ENCODE measurements around the gene PCDHA6. TPM values are rescaled to one million over a fixed set of nuclear protein-coding genes. Genes with fewer than 3 reads are reported as not detected.
A peak's percentile ranks its signal among the peaks of the same experiment; 100 is the strongest.
"Not testable (repeated sequence)": the region's sequence is repeated elsewhere in the genome, so short reads cannot be mapped to it uniquely, and the experiment has no call there.

Gene PCDHA6
- total RNA-seq, 1 donor from 2014 or later = 12.5 TPM

DNA sequence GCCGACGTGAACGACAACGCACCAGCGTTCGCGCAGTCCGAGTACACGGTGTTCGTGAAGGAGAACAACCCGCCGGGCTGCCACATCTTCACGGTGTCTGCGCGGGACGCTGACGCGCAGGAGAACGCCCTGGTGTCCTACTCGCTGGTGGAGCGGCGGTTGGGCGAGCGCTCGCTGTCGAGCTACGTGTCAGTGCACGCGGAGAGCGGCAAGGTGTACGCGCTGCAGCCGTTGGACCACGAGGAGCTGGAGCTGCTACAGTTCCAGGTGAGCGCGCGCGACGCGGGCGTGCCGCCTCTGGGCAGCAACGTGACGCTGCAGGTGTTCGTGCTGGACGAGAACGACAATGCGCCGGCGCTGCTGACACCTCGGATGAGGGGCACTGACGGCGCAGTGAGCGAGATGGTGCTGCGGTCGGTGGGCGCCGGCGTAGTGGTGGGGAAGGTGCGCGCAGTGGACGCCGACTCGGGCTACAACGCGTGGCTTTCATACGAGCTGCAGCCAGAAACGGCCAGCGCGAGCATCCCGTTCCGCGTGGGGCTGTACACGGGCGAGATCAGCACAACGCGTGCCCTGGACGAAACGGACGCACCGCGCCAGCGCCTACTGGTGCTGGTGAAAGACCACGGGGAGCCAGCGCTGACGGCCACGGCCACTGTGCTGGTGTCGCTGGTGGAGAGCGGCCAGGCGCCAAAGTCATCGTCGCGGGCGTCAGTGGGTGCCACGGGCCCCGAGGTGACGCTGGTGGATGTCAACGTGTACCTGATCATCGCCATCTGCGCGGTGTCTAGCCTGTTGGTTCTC is 22.3 kb downstream of the PCDHA6 start:
- H3K27ac Mint-ChIP-seq; DNase-seq (ENCODE audit: low spot score, unreplicated experiment); H3K27me3 Mint-ChIP-seq; H3K4me3 Mint-ChIP-seq (ENCODE audit: low read depth); H3K4me1 Mint-ChIP-seq (ENCODE audit: low read depth): not testable (repeated sequence)
- peaks cover 18% of the 10 kb centered on the region for H3K9me3 Mint-ChIP-seq (ENCODE audit: low read depth)
- peaks cover 48% of the 10 kb centered on the region for H3K36me3 Mint-ChIP-seq (ENCODE audit: insufficient read depth)

DNA sequence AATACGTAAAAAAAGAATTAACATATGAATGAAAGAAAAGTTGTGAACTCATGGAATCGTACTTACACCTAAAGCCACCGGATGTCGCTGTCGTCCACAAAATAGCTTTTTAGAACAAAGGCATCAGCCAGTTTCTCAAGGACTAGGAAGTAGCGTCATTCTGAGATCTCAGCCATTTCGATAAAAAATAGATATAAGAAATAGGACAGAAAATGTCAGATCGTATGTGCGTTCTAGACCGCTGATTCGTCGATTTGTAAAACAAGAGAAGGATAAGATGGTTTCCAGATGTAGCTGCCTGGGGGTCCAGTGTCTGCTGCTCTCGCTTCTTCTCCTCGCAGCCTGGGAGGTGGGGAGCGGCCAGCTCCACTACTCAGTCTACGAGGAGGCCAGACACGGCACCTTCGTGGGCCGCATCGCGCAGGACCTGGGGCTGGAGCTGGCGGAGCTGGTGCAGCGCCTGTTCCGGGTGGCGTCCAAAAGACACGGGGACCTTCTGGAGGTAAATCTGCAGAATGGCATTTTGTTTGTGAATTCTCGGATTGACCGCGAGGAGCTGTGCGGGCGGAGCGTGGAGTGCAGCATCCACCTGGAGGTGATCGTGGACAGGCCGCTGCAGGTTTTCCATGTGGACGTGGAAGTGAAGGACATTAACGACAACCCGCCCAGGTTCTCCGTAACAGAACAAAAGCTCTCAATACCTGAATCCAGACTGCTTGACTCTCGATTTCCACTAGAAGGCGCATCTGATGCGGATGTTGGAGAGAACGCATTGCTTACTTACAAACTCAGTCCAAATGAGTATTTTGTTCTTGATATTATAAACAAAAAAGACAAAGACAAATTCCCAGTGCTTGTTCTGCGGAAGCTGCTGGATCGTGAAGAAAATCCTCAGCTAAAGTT is 28.3 kb downstream of the PCDHA6 start, which contains the start of gene PCDHA10:
Gene PCDHA10 (plus strand): TSS at position 126 of the 903 bp plus-strand sequence. CDS start 152 bp downstream, at position 278.
- peaks cover 25% of the 10 kb centered on the region for H3K9me3 Mint-ChIP-seq (ENCODE audit: low read depth)
- H3K4me3 Mint-ChIP-seq (ENCODE audit: low read depth) = peak within 1 kb of the TSS; percentile 83
- no peak for DNase-seq (ENCODE audit: low spot score, unreplicated experiment)
- TF ChIP-seq, protein P1, sequence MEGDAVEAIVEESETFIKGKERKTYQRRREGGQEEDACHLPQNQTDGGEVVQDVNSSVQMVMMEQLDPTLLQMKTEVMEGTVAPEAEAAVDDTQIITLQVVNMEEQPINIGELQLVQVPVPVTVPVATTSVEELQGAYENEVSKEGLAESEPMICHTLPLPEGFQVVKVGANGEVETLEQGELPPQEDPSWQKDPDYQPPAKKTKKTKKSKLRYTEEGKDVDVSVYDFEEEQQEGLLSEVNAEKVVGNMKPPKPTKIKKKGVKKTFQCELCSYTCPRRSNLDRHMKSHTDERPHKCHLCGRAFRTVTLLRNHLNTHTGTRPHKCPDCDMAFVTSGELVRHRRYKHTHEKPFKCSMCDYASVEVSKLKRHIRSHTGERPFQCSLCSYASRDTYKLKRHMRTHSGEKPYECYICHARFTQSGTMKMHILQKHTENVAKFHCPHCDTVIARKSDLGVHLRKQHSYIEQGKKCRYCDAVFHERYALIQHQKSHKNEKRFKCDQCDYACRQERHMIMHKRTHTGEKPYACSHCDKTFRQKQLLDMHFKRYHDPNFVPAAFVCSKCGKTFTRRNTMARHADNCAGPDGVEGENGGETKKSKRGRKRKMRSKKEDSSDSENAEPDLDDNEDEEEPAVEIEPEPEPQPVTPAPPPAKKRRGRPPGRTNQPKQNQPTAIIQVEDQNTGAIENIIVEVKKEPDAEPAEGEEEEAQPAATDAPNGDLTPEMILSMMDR (IDR thresholded peaks at IDR 0.05; ENCODE audit: unreplicated experiment) = peak; percentile 61
- H3K27ac Mint-ChIP-seq = peak within 1 kb of the TSS; percentile 95
- H3K36me3 Mint-ChIP-seq (ENCODE audit: insufficient read depth) = peaks cover 52% of the 10 kb centered on the region
- peaks cover 4% of the 10 kb centered on the region for H3K4me1 Mint-ChIP-seq (ENCODE audit: low read depth)
- H3K27me3 Mint-ChIP-seq = no peaks in the 10 kb centered on the region

DNA sequence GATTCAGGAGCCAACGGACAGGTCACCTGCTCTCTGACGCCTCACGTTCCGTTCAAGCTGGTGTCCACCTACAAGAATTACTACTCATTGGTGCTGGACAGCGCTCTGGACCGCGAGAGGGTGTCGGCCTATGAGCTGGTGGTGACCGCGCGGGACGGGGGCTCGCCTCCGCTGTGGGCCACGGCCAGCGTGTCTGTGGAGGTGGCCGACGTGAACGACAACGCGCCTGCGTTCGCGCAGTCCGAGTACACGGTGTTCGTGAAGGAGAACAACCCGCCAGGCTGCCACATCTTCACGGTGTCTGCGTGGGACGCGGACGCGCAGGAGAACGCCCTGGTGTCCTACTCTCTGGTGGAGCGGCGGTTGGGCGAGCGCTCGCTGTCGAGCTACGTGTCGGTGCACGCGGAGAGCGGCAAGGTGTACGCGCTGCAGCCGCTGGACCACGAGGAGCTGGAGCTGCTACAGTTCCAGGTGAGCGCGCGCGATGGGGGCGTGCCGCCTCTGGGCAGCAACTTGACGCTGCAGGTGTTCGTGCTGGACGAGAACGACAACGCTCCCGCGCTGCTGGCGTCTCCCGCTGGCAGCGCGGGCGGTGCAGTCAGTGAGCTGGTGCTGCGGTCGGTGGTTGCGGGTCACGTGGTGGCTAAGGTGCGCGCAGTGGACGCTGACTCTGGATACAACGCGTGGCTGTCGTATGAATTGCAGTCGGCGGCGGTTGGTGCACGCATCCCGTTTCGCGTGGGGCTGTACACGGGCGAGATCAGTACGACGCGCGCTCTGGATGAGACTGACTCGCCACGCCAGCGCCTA is 29.6 kb downstream of the PCDHA6 start:
- peak overlapping the region; percentile 95 for H3K27ac Mint-ChIP-seq
- peaks cover 4% of the 10 kb centered on the region for H3K4me1 Mint-ChIP-seq (ENCODE audit: low read depth)
- peaks cover 60% of the 10 kb centered on the region for H3K36me3 Mint-ChIP-seq (ENCODE audit: insufficient read depth)
- TF ChIP-seq, protein P1 (IDR thresholded peaks at IDR 0.05; ENCODE audit: unreplicated experiment) = no peak
- H3K27me3 Mint-ChIP-seq = no peaks in the 10 kb centered on the region
- H3K4me3 Mint-ChIP-seq (ENCODE audit: low read depth) = no peak overlapping the region
- DNase-seq (ENCODE audit: low spot score, unreplicated experiment) = no peak
- peaks cover 34% of the 10 kb centered on the region for H3K9me3 Mint-ChIP-seq (ENCODE audit: low read depth)

DNA sequence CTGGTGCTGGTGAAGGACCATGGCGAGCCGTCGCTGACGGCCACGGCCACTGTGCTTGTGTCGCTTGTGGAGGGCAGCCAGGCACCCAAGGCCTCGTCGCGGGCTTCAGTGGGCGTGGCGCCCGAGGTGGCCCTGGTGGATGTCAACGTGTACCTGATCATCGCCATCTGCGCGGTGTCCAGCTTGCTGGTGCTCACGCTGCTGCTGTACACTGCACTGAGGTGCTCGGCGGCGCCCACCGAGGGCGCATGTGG is 30.2 kb downstream of the PCDHA6 start:
- no peaks in the 10 kb centered on the region for H3K27me3 Mint-ChIP-seq
- peak overlapping the region; percentile 37 for H3K27ac Mint-ChIP-seq
- TF ChIP-seq, protein P1 (IDR thresholded peaks at IDR 0.05; ENCODE audit: unreplicated experiment) = no peak
- H3K4me3 Mint-ChIP-seq (ENCODE audit: low read depth) = no peak overlapping the region
- H3K4me1 Mint-ChIP-seq (ENCODE audit: low read depth) = peaks cover 4% of the 10 kb centered on the region
- no peak for DNase-seq (ENCODE audit: low spot score, unreplicated experiment)
- peaks cover 63% of the 10 kb centered on the region for H3K36me3 Mint-ChIP-seq (ENCODE audit: insufficient read depth)
- peaks cover 34% of the 10 kb centered on the region for H3K9me3 Mint-ChIP-seq (ENCODE audit: low read depth)

DNA sequence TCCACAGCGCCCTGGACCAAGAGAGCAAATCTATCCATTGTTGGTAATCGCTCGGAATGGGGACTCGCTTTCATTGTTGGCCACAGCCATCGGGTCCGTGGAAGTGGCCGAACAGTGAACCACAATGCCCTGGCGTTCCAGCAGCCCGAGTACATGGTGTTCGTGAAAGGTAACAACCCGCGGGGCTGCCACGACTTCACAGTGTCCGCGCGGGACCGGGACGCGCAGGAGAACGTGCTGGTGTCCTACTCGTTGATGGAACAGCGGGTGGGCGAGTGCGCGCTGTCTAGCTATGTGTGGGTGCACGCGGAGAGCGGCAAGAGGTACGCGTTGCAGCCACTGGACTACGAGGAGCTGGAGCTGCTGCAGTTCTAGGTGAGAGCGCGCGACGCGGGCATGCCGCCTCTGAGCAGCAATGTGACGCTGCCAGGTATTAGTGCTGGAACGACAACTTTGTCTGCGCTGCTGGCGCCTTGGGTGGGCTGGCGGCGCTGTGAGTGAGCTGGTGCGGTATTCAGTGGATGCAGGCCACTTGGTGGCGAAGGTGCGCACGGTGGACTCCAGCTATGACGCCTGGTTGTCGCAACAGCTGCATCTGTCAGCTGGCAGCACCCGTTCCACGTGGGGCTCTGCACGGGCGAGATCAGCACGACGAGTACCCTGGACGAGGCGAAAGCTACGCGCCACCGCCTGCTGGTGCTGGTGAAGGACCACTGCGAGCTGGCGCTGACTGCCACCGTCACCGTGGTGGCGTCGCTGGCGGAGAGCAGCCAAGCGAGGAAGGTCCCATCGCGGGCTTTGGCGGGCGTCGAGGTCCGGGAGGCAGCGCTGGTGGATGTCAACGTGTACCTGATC is 34.9 kb downstream of the PCDHA6 start:
- peaks cover 66% of the 10 kb centered on the region for H3K36me3 Mint-ChIP-seq (ENCODE audit: insufficient read depth)
- peaks cover 27% of the 10 kb centered on the region for H3K9me3 Mint-ChIP-seq (ENCODE audit: low read depth)
- no peak overlapping the region for H3K27ac Mint-ChIP-seq

More for the DNA sequence above, 34.9 kb downstream of the PCDHA6 start:
- Mint-ChIP-seq H3K4me3 (ENCODE audit: low read depth) (no peak overlapping the region), H3K27me3 (no peaks in the 10 kb centered on the region), H3K4me1 (ENCODE audit: low read depth) (no peaks in the 10 kb centered on the region)
- DNase-seq (ENCODE audit: low spot score, unreplicated experiment) = no peak
- TF ChIP-seq, protein P1 (IDR thresholded peaks at IDR 0.05; ENCODE audit: unreplicated experiment) = no peak
